Kidney (tissue), 14 donors: Measurements from ENCODE around the gene SPP2. TPM values are rescaled to one million over a fixed set of nuclear protein-coding genes. Genes with fewer than 3 reads are reported as not detected.

Source experiments
- DNase-seq, 5 donors: peaks; one replicate each; pipeline ENCODE4 v3.0.0-alpha.2; 2013 to 2020
- FAIRE-seq: peaks from 2 replicates; lab custom pipeline; 2012; peaks lifted over from hg19 to GRCh38; lab: Jason Lieb, UNC
- H3K27ac ChIP-seq, 2 donors: one replicate each; pipeline ENCODE4 v1.7.0; 2013; ENCODE audit warnings: low read depth in 2 of 2, low read length in 2 of 2, inconsistent platforms in 1 of 2
- H3K27me3 ChIP-seq: one replicate; pipeline ENCODE4 v1.7.1; 2013; ENCODE audit warnings: low read length, inconsistent platforms; ENCODE audit not compliant: control insufficient read depth, insufficient read depth
- H3K36me3 ChIP-seq, 3 donors: one replicate each; pipeline versions ENCODE4 v1.7.0 to v1.7.1; 2013; ENCODE audit warnings: low read length in 3 of 3, control low read depth in 1 of 3, inconsistent platforms in 1 of 3; ENCODE audit not compliant: insufficient read depth in 3 of 3, control insufficient read depth in 2 of 3
- H3K4me1 ChIP-seq, 3 donors: one replicate each; pipeline versions ENCODE4 v1.7.0 to v1.7.1; 2013; ENCODE audit warnings: low read length in 3 of 3, inconsistent platforms in 1 of 3, low read depth in 1 of 3; ENCODE audit not compliant: control insufficient read depth in 2 of 3, insufficient read depth in 2 of 3
- H3K4me3 ChIP-seq, 3 donors: one replicate each; pipeline versions ENCODE4 v1.7.0 to v1.8.1; 2013; ENCODE audit warnings: low read length in 3 of 3, control low read depth in 1 of 3, inconsistent platforms in 1 of 3
- H3K9ac ChIP-seq, 3 donors: one replicate each; pipeline versions ENCODE4 v1.7.0 to v1.7.1; 2013; ENCODE audit warnings: low read length in 3 of 3, control low read depth in 1 of 3, inconsistent platforms in 1 of 3
- H3K9me3 ChIP-seq, 3 donors: one replicate each; pipeline versions ENCODE4 v1.7.0 to v1.7.1; 2013; ENCODE audit warnings: low read length in 3 of 3, control low read depth in 1 of 3, inconsistent platforms in 1 of 3; ENCODE audit not compliant: control insufficient read depth in 2 of 3, insufficient read depth in 1 of 3
- CTCF ChIP-seq: IDR thresholded peaks from 3 replicates; pipeline ENCODE4 v1.5.1; 2012; ENCODE audit warnings: mild to moderate bottlenecking, moderate library complexity, borderline replicate concordance; ENCODE audit not compliant: insufficient read depth; ENCODE audit errors: extremely low read depth
- intact Hi-C: fragments of 100-400 bp; cut with DNase I; formaldehyde crosslinking; loops from one replicate; pipeline ENCODE4 v1.11.1; 2022
- polyA plus RNA-seq: library from polyadenylated mRNA; stranded (reverse); fragments of 350-450 nt; fragmentation: Illumina TruSeq; extraction: RNeasy Lipid Tissue Mini Kit (QIAGEN cat#74804); gene quantifications from one replicate; pipeline ENCODE4 v1.2.3, GENCODE V29; 2014; ENCODE audit warnings: low read depth, low replicate concordance; ENCODE audit not compliant: insufficient read depth
- total RNA-seq: library from RNA; stranded (reverse); fragmentation: NEBNext Ultra II Directional; extraction: Animal tissue kit (Norgen Biotek cat#: 25700); gene quantifications from one replicate; pipeline ENCODE4 v1.2.1, GENCODE V29; 2021
- donor health status: control.
- donor health status: control.
- donor health status: control.
- donor health status: control.
- donor health status: control.
- donor health status: DM: yes; HTN: yes; CAD: no.
- donor health status: Normal renal cell carcinoma (clear cell type).

SPP2 gene
- total and polyA plus RNA-seq, 2 donors from 2014 or later, result not detected

- no peak overlapping the region for H3K9ac ChIP-seq
- H3K4me3 ChIP-seq, result no peak overlapping the region
- H3K27me3 ChIP-seq, result no peaks in the 10 kb centered on the region
- TF ChIP-seq CTCF, result no peak
- FAIRE-seq (no peak), DNase-seq (no peak)
- H3K36me3 ChIP-seq, result no peaks in the 10 kb centered on the region
- no peaks in the 10 kb centered on the region for H3K4me1 ChIP-seq
- intact Hi-C loops, result no loop called here
- H3K27ac ChIP-seq, result no peak overlapping the region
- H3K9me3 ChIP-seq, result no peaks in the 10 kb centered on the region
Observed at GRCh38 chr2:234061624-234062257, 11.2 kb downstream of the SPP2 start.

GRCh38 chr2:234066587-234066986, 16.1 kb downstream of the SPP2 start:
- intact Hi-C loops, result no loop called here
- Histone ChIP-seq H3K27me3 (no peaks in the 10 kb centered on the region), H3K36me3 (no peaks in the 10 kb centered on the region), H3K27ac (no peak overlapping the region), H3K4me3 (no peak overlapping the region), H3K9ac (no peak overlapping the region), H3K9me3 (no peaks in the 10 kb centered on the region), H3K4me1 (no peaks in the 10 kb centered on the region)
- no peak for DNase-seq
- no peak for FAIRE-seq
- TF ChIP-seq CTCF, result no peak

GRCh38 chr2:234071664-234072063, 21.2 kb downstream of the SPP2 start:
- FAIRE-seq (no peak), DNase-seq (no peak)
- no peak for TF ChIP-seq CTCF
- Histone ChIP-seq H3K36me3 (no peaks in the 10 kb centered on the region), H3K9me3 (no peaks in the 10 kb centered on the region), H3K4me1 (no peaks in the 10 kb centered on the region), H3K27me3 (no peaks in the 10 kb centered on the region), H3K27ac (no peak overlapping the region), H3K9ac (no peak overlapping the region), H3K4me3 (no peak overlapping the region)
- intact Hi-C loops, result no loop called here

GRCh38 chr2:234072454-234072853, 22.0 kb downstream of the SPP2 start:
- Histone ChIP-seq H3K4me3 (no peak overlapping the region), H3K9ac (no peak overlapping the region), H3K9me3 (no peaks in the 10 kb centered on the region), H3K36me3 (no peaks in the 10 kb centered on the region), H3K27me3 (no peaks in the 10 kb centered on the region), H3K27ac (no peak overlapping the region), H3K4me1 (no peaks in the 10 kb centered on the region)
- FAIRE-seq, result no peak
- no peak for DNase-seq
- no peak for TF ChIP-seq CTCF
- intact Hi-C loops, result no loop called here
